DMS114 treated with DMSO at 0.1 percent for 48 hours (cell line): Measurements from ENCODE around the gene BTK.
"Not testable (repeated sequence)": the region's sequence is repeated elsewhere in the genome, so short reads cannot be mapped to it uniquely, and the experiment has no call there.

Experiments used
- DNase-seq: peaks from one replicate; lab custom pipeline; 2025; ENCODE audit not compliant: unreplicated experiment; lab: John Stamatoyannopoulos, UW

Gene BTK

DNA sequence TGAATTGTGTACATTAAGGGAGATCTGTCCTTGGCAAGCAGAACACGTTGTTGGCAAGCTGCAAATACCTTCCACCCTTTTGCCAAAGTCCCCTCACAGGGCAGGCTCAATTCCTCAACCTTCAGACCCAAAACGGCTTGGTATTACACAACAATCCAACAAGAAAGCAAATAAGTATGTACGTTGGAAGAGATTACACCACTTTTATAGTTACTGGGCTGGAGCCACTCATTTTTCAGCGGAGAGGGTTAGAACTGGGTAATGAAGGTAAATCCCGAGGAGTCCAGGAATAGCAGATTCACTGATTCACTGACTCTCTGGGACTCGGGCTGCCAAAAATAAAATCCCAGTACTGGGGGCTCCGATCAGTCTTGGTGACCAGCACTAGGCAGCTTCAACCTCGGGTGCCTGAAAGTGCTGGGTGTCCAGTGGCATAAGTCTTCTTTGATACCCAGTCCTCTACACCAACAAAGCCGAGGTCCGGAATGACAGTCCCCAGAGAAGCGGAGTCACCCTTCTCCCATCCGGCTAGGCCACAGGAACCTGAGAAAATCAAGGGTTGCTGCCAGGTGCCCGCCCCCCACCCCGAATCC, 38.0 kb downstream of the BTK start:
- DNase-seq = no peak

DNA sequence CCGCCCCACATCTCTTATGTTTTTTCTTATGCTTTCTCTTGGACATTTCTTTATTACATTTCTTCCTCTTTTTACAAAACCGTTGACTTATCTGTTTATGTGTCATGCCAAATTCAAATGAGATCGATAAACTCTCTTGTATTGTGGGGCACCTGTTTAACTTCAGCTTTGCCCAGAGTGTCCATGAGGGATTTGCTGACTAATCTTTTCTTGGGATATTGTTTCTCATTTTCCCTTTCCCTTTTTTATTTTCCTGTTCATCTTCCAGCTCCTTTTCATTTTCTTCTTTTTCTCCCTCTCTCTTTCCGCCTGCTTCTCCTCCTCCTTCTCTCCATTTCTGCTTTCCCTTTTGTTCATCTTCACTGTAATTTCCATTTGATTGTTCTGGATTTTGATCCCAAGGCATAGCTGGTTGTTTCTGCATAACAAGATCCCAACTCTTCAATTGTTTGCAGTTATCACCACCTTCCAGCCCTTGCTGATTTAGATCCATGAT, 48.2 kb downstream of the BTK start:
- no peak for DNase-seq

DNA sequence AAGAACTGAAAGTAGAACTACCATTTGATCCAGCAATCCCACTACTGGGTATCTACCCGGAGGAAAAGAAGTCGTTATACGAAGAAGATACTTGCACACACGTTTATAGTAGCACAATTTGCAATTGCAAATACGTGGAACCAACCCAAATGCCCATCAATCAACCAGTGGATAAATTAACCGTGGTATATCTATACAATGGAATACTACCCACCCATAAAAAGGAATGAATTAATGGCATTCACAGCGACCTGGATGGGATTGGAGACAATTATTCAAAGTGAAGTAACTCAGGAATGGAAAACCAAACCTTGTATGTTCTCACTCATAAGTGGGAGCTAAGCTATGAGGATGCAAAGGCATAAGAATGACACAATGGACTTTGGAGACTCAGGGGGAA, 51.7 kb downstream of the BTK start:
- not testable (repeated sequence) for DNase-seq

DNA sequence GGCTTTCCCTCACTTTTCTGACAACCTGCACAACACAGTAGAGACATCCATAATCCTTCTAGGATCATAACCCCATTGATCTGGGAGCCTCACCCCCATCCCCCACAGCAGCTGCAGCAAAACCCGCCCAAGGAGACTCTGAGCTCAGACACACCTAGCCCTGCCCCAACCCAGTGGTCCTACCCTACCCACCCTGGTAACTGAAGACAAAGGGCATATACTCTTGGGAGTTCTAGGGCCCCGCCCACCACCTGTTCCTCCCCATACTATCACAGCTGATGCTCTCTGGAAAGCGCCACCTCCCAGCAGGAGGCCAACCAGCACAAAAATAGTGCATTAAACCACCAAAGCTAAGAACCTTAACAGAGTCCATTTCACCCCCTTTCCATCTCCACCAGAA, 59.4 kb downstream of the BTK start:
- not testable (repeated sequence) for DNase-seq

DNA sequence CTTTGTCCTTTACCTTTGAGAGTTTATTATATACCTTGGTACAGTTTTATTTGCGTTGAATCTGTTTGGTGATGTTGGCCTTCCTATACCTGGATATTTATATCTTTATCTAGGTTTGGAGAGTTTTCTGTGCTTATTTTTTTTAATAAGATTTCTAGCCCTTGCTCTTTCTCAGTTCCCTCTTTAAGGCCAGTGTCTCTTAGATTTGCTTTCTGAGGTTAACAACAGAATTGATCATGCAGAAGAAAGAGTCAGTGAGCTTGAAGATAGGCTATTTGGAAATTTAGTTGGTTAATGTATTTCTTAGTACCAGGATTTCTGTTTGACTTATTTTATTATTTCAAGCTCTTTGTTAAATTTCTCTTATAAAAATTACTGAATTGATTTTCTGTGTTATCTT, 82.2 kb downstream of the BTK start:
- DNase-seq = no peak
